ENCODE data around the gene STX8.
A peak's percentile ranks its signal among the peaks of the same experiment; 100 is the strongest.

The STX8 gene

DNA sequence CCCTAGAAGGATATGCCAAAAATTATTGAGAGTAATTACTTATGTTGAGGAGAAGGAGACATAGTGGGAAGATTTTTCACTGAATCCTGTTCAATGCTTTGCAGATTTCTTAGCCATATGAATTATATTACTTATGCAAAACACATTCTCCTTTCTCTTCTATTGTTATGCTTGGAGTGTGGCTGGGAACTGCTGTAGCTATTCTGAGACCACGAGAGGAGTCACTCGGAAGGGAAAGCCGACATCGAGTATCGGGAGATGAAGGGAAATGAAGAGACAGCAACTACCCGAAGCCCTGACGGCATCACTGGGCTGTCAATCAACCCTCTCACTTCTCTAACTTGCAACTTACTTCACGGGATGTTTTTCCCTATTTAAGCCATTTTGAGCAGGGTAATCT is 39.6 kb downstream of the STX8 start:
- TF ChIP-seq, protein P1, sequence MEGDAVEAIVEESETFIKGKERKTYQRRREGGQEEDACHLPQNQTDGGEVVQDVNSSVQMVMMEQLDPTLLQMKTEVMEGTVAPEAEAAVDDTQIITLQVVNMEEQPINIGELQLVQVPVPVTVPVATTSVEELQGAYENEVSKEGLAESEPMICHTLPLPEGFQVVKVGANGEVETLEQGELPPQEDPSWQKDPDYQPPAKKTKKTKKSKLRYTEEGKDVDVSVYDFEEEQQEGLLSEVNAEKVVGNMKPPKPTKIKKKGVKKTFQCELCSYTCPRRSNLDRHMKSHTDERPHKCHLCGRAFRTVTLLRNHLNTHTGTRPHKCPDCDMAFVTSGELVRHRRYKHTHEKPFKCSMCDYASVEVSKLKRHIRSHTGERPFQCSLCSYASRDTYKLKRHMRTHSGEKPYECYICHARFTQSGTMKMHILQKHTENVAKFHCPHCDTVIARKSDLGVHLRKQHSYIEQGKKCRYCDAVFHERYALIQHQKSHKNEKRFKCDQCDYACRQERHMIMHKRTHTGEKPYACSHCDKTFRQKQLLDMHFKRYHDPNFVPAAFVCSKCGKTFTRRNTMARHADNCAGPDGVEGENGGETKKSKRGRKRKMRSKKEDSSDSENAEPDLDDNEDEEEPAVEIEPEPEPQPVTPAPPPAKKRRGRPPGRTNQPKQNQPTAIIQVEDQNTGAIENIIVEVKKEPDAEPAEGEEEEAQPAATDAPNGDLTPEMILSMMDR (conservative IDR thresholded peaks at IDR 0.05) = no peak
- no peak overlapping the region for H3K27ac ChIP-seq

DNA sequence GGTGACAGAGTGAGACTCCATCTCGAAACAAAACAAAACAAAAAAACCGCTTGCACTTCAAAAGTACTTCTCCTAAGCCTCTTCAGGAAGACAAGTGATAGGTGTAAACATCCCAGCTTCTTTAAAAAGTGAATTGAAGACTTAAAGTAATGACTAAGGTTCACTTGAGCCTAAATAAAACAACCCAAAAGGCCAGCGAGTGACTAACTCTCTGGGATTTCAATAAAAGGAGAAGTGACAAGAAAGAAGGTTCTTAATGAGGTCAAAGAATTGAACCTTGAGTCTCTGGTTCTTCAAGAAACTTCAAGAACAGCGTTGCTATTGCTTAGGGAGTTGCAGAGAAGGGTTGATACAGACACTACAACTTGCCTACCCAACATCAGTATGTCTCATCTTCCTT is 42.2 kb downstream of the STX8 start:
- no peak overlapping the region for H3K27ac ChIP-seq
- TF ChIP-seq, protein P1 (conservative IDR thresholded peaks at IDR 0.05) = no peak

DNA sequence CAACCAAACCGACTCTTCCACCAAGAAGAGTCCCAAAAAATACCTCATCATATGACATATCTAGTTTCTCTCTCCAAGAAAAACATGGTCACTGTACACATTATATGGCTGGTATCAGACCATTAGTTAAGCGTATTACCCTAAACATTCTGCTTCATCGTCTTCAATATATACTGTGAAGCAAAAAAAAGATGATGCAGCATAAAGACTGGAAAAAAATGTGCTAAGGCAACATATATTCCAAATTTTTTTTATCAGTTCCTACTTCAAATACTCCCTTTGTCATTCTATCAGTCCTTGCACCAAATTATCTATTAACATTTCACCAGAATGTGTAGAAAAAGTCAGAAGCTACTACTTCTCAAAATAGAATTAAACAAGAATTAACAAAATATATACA is 42.9 kb downstream of the STX8 start:
- no peak overlapping the region for H3K27ac ChIP-seq
- TF ChIP-seq, protein P1 (conservative IDR thresholded peaks at IDR 0.05) = no peak

DNA sequence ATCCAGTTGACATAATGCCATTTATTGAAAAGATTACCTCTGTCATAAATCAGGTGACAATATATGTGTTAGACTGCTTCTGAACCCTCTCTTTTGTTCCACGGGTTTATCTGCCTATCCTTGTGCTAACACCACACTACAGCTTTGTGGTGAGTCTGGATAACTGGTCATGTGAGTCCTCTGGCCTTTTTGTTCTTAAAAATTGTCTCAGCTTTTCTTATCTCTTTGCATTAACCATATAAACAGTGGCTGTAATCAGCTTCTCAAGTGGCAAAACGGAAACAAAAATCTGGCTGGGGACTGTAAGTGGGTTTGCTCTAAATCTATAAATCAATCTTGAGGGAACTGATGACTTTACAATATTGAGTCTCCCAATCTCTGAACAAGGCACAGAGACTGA is 44.6 kb downstream of the STX8 start:
- no peak overlapping the region for H3K27ac ChIP-seq
- TF ChIP-seq, protein P1 (conservative IDR thresholded peaks at IDR 0.05) = no peak

DNA sequence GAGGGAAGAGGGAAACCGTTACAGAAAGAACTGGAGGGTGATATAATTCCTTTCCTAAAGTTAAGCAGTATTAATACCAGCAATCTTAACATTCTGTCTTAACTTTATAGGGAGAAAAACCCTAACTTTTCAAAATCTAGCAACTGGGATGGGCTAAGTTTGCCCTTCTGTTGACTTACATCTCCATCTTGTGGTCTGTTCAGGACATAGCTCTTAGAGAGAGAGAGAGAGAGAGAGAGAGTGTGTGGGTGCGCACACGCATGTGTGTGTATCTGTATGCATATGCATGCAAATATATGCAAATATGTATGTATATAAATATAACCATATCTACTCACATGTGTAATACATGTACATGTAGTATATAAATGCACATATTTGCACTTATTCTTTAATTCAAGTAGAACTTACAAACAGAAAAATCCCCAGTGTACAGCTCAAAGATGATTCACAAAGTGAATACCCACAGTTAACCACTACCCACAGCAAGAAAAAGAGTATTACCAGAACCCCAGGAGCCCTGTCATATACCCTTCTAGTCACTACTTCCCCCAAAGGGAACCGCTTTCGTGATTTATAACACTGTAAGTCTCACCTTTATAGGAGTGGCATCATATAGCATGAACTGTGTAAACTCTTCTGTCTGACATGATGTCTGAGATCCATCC is 46.5 kb downstream of the STX8 start:
- TF ChIP-seq, protein P1 (conservative IDR thresholded peaks at IDR 0.05) = peak; percentile 73

DNA sequence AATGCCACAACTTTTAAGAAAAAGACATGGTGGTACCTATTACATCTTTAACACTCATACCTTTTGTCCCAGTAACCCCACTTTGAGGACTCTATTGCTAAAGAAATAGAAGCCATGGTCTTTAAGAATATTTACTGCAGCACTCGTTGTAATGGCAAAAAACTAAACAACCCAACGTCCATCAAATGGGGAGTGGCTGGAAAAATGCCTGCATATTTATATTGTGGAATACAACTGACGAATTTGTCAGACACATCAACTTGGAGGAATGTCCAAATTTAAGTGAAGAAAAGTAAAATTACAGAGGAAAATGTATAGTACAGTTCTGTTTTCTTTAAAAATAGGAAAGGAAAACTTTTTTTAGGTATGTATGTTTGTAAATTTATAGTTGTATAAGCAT is 47.8 kb downstream of the STX8 start:
- TF ChIP-seq, protein P1 (conservative IDR thresholded peaks at IDR 0.05) = no peak
- H3K27ac ChIP-seq = no peak overlapping the region

More for the DNA sequence above, 46.5 kb downstream of the STX8 start:
- no peak overlapping the region for H3K27ac ChIP-seq

DNA sequence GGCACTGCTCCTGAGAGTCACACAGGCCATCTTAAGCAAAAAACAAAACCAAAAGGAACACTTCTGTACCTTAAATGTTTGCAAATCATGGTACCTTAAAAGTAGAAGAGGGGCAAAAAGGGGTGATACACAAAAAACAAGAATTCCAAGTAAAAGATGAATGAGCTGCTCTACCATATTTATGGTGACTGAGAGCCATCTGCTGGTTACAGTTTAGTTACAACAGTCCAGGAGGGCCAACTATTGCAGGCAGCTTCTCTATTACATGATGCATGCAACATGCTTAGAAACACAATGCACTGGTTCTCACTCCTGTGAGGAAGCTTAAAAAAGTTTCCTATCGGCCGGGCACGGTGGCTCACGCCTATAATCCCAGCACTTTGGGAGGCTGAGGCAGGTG is 53.5 kb downstream of the STX8 start:
- TF ChIP-seq, protein P1 (conservative IDR thresholded peaks at IDR 0.05) = peak; percentile 66
- no peak overlapping the region for H3K27ac ChIP-seq

All from VCaP (cell line).